Stimulated activated CD4-positive, alpha-beta T cell treated with anti-CD3 and anti-CD28 coated beads, Interleukin-12 subunit alpha, Interleukin-12 subunit beta, amount 100 ng/mL, for 48 hours (primary cell): ENCODE data around the gene LHPP.
A peak's percentile ranks its signal among the peaks of the same experiment; 100 is the strongest.
"Not testable (repeated sequence)": the region's sequence is repeated elsewhere in the genome, so short reads cannot be mapped to it uniquely, and the experiment has no call there.

Experiments
- DNase-seq, 3 donors: peaks; one replicate each; pipeline ENCODE4 v3.0.0-alpha.2; 2020; ENCODE audit warnings: low read depth in 2 of 3, low spot score in 1 of 3

Gene LHPP

DNA sequence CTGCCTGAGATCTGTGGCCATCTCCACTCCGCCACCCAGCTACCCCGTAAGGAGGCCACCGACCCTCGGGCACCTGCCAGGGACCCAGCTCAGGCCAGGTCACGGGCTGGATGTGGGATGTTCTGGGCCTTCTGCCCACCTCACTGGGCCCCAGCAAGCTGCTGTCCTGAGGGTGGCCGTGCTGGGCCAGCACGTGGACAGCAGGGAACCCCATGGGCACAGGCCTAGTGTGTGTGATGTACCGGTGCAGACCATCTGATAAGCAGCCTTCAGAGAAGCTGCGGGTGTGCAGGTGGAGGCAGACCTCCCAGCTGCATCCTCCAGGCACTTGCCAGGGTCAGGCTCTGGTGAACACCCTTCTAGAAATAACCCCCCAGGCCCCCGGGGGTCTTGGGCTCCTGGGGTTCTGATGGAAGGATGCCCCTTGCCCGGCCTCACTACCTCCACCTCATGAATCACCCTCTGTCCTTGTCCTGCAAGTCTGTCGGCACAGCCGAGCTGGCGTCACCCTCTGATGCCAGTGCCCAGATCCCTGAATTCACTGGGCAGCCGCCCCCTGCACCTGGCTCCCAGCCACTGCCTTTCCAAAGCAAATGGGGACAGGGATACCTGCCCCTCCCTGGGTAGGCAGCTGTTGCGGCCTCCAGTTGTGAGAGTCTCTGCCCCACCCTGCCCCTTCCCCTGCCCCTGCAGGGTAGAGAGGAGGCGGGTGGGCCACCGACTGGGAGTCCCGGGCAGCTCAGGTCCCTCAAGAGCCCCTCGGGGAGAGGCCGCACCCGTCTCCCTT, 142.8 kb downstream of the LHPP start:
- DNase-seq: no peak

DNA sequence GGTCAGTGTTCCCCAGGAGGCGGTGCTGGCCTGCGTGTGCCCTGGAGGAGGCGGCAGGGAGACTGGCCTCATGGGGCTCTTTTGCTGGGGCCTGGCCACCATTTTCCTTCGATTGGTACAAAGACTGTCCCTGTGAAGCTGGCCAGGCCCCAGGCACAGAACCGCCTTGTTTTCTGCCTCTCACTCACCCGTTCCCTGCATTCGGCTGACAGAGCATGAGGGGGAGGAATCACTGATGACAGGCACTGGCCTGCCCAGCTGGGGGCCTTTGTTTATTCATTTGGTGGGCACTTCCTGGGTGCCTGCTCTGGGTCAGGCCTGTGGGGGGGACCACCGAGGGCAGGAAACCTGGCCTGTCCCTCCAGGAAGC, 143.4 kb downstream of the LHPP start:
- DNase-seq: no peak

DNA sequence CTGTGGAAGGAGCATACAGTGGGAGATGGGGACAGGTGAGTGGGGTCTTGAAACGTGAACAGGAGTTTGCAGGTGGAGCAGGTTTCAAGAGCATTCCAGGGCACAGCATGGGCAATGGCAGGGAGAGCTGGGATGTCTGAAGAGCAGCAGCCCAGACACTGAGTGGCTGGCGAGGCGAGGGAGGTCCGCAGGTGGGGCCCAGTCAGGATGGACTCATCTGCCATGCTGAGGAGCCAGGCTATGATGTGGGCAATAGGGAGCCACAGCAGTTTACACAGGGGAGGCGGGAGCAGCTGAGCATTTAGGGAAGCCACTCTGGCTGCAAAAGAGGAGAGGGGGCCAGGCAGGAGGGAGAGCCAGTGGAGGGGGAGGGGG, 143.8 kb downstream of the LHPP start:
- no peak for DNase-seq

DNA sequence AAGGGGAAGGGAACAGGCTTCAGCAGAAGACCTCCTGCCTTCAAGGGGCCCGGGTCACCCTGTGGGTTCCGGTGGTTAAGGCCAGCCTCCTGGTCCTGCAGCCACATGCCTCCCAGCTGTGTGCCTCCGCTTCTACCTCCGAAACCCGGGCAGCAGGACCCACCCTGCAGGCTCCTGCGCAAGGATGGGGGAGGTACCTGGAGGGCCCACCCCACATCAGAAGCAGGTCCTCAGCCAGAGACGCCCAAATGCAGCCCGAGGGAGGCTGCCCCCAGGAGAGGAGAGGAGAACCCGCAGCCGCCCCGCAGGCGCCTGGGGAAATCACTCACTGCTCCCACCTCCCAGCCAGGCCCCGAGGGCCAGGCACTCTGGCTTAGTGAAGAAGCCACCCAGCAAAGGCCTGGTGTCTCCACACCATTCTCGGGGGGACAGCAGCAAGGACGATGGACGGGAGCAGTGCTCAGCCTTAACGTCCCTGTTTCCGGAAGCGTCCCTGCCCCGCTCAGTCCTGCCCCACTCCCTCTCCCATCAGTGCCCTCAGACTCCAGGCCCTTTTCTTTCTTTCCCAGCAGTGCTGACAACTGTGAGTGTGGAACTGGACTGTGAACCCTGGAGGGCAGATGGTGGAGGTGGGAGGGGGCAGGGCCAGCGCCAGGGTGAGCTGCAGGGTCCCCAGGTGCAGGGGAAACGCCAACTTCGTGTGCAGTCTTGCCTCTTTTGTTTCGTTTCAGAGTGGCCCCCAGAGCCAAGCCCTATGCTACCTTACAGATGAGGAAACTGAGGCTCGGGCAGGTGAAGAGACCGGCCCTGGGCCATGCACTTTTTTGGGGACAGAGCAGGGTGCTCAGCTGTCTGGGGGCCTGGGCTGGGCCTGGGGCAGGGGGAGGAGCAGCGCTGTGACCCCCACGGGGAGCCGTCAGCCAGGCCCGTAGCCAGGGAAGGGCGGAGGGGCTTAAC, 144.5 kb downstream of the LHPP start:
- DNase-seq: no peak

DNA sequence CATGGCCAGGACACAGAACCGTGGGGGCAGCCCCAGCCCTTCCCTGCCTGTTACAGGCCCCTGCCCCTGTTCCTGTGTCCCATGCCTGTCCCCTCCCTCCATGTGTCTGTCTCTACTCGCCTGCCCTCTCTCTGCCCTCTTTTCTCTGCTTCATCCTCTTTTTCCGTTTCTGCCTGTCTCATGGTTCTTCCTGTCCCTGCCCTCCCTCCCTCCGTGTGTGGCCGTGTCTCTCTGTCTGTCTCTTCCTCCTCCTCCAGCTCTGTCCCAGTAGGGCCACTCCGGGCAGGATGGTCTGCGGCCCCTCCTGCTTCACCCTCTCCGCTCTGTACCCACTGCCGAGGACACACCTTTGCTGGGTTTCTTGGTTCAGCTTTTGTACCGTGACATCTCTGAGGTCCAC, 145.2 kb downstream of the LHPP start:
- DNase-seq: no peak

DNA sequence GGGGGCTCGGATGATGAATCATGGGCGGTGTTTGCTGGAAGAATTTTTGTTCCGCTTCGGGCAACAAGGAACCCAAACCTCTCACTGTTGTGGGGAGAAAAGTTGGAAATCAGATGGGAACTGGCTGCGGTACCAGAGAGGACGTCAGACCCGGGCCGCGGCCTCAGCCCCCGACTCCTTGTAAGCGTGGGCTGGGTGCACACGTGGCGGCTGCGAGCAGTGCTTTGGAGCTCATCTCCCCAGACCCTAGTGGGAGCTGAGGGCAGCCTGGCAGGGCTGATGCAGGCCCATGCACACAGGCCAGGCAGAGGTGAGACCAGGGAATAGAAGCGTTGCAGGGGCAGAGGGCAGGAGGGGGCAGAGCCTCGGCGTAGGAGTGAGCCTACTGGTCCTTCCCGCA, 146.1 kb downstream of the LHPP start:
- DNase-seq: no peak

DNA sequence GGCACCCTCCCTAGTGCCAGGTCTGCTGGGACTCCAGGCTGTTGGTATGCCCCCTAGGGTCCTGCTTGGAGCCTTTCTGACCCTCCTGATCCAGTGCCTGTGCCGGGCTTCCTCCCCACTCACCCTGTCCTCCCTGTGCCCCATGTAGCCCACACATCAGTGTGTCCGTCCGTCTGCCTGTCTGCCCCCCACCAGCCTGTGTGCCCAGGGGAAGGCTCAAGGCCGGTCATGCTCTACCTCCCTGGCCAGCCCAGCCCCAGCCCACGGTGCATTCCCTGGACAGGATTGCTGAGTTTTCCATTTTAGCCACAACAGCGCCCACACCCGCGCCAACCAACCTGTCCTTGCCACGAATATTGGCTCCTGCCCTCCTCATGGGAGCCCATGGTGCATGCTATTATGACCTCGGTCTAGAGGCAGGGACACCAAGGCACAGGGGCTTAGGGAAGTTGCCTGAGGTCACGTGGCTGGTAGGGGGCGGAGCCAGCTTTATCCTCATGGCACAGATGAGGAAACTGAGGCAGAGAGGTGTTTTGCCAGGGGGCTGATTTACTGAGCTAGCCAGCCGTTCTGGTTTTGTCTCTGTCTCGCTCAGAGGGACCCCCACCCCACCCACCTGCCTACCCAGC, 146.6 kb downstream of the LHPP start:
- DNase-seq: no peak

DNA sequence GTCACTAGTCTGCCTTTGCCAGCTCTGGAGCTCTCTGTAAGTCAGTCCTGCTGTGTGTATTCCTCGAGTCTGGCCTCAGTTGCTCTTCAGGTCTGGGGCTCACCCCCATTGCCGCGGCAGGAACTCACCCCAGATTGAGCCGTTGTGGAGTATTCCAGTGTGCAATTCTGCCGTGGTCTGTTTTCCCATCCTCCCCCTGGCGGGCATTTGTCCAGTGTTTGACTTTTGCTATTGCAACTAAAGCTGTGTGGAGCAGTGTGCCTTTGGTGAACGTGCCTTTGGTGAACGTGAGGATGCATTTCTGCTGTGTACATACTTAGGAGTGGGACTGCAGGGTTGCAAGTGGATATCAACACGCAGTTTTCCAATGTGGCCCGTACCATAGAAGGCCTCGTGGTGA, 148.1 kb downstream of the LHPP start:
- DNase-seq: no peak

DNA sequence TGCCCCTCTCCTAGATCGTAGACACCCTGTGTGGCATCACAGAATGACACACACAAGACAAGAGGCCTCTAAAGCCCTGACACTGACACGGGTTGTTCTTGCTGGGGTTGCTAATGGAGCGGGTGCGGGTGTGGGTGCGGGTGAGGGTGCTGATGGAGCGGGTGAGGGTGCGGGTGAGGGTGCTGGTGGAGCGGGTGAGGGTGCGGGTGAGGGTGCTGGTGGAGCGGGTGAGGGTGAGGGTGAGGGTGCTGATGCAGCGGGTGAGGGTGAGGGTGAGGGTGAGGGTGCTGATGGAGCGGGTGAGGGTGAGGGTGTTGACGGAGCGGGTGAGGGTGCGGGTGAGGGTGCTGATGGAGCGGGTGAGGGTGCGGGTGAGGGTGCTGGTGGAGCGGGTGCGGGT, 148.6 kb downstream of the LHPP start:
- DNase-seq: not testable (repeated sequence)

DNA sequence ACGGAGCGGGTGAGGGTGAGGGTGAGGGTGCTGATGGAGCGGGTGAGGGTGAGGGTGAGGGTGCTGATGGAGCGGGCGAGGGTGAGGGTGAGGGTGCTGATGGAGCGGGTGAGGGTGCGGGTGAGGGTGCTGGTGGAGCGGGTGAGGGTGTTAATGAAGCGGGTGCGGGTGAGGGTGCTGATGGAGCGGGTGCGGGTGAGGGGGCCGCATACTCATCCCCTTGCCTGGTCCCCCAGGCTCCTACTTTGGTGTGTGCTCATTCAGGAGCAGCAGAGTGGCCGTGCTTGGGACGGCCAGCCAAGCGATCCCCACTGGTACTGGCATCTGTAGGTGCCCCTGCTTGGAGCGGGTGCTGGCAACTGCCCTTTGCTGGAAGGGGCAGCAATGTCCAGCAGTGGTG, 149.2 kb downstream of the LHPP start:
- DNase-seq: not testable (repeated sequence)

DNA sequence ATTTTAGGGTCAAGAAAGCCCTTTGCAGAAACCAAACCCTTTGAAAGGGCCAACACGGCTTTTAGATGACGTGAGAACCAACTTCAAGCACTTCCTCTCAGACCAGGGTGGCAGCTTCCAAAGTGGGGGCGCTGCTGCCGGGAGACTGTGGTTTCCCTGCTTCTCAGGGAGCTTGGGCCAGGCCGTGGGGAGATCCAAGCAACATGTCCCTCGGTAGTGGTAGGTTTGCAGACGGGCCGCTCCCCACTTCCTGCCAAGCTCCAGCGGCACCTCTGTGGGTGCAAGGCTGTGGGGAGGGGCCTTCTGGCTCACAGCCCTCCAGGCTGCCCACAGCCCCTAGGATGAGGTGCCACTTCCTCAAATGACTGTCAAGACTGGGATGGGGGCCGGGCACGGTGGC, 150.1 kb downstream of the LHPP start:
- DNase-seq: no peak

DNA sequence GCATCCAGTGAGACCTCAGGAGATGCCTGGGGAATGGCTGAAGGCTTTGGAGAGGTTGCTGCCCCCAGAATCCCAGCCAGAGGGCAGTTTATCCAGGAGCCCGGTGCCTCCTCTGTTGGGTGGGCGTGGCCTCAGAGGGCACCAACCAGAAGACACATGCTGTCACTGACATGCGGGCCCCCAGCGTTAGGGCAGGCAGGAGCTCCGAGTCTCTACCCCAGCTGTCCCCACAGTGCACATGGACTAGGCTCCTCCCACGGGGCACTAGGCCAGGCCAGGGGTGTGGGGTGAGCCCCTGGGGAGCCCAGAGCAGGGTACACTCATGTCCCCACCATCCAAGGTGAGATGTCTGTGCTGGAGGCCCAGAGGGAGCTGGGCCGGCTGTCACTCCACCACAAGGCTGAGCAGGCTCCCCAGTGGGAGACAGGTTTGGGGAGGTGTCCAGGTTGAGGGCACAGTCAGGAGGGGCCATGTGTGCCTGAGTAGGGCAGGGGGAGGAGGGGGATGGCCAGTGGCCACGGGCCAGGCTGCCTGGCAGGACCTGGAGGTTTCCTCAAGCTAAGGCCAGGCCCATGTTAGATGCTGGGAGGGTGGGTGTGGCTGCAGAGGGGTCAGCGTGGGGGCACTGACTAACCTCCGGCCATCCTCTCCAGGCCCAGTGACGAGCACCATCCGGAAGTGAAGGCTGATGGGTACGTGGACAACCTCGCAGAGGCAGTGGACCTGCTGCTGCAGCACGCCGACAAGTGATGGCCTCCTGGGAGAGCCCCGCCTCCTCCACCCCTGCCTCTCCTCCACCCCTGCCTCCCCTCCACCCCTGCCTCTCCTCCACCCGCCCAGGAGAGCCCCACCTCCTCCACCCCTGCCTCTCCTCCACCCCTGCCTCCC, 151.2 kb downstream of the LHPP start:
- DNase-seq: no peak

DNA sequence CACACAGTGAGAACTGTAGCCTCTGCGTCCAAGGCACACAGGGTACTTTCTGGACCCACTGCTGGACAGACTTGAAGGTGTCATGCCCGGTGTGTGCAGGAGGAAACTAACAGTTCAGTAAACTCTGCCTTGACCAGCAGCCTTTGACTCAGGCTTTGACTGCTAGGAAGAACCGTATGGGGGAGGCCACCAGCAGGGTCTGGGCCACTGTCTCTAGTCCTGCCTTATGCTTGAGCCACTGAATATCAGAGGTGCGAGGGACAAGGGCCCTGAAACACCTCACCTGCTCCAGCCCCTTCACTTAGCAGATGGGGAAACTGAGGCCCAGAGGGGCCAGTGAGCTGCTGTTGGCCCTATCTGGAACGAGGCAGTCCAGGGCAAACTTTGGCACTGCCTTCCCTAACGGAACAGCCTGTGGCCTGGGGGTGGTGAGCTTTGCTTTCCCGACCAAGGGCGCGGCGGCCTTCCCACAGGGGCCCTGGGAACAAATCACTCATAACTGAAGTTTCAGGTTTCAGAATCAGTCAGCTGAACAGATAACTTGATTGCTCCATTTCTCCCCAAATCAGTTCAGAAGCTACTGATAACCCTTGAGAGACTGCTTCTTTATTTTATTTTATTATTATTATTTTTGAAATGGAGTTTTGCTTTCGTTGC, 152.5 kb downstream of the LHPP start:
- peak; percentile 44 to 66 (median 56) for DNase-seq

DNA sequence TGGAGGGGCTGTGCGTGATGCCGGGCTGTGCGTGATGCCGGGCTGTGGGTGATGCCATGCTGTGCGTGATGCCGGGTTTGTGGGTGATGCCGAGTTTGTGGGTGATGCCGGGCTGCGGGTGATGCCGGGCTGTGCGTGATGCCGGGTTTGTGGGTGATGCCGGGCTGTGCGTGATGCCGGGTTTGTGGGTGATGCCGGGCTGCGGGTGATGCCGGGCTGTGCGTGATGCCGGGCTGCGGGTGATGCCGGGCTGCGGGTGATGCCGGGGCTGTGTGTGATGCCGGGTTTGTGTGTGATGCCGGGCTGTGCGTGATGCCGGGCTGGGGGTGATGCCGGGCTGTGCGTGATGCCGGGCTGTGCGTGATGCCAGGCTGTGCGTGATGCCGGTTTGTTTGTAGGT, 153.6 kb downstream of the LHPP start:
- DNase-seq: no peak

DNA sequence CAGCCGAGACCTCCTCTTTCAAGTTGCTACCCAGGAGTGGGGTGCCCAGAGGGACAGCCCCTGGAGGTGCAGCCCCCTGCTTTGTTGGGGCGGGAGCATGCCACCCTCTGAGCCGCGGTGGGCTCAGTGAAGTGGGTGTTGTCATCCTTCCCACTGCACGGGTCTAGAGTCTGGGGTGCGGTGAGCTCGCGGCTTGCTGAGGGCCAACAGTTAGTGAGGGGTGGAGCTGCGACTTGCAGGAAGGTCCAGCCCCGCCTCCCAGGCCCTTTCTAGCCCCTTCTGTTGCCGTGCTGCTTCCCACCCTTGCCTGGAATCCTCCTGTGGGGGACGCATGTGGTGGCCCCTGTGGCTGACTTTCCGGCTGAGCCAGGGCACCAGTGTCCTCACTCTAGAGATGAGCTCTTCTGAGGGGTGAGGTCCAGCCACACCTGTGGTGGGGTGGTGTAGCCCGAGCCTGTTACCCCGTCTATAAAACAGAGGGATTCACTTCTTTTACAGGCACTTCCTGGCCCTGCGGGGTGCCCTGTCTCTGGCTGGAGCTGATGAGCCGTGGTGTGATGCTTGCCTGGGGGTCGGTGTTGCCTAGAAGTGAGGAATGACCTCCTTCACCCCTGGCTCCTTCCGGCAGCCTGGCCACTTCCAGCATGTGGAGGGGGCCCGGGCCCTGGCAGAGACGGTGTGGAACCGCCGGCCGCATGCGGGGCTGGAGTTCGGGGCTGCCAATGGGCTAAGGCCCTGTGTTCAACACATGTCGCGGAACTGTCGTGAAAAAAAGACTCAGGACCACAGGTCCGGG, 154.6 kb downstream of the LHPP start:
- DNase-seq: no peak

DNA sequence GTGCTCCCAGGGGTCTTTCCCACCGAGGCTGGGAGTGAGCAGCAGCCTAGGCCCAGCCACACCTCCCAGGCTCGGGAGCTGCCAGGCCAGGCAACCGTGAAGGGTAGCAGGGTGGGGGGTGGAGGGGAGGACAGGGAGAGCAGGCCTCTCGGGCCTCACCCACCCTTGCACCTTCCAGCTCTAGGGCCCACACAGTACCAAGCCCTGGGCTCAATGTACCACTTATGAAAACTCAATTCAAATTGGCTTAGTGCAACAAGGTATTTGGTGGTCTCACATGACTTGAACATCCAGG, 155.2 kb downstream of the LHPP start:
- DNase-seq: no peak

DNA sequence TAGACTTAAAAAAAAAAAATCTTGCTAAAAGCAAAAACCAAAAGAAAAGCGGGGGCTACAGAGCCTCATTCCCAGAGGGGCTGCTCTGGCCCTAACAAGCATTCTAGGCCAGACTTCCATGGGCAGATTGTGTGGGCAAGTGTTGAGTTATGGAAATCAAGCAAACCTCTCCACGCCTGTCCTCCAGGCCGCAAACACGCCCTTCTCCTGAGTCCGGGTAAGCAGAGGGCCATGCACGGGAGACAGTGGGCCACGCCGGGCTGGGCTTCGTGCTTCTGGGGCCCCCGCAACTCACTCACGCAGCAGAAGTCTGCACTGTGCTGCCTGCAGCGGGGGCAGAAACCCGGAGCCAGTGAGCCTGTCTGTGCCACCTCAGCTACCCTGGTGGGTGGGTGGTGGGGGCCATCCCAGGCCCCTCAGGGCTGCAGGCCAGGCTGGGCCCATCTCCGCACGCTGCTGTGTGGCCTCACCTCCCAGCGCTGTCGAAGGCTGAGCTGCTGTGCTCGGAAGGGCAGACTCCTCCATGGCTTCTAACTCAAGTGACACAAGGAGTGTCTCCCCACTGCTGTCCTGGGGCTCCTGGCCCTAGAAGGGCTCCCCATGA, 156.9 kb downstream of the LHPP start:
- no peak for DNase-seq

DNA sequence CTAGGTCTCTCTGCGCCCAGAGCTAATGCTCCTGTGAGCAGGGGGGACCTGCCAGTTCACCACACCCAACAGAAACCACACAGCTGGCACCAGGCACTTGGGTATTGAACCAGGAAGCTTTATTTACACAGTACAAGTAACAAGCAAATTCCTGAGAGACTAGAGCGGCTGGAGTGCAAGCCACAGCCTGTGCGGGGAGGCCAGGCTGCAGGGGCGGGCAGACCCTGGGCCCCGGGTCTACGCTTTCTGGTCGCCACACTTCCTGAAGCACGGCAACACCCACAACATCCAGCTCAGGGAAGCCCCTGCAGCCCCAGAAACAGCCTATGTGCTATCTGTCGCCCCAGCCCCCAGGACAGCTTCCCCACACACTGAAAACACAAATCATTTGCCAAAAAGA, 157.6 kb downstream of the LHPP start:
- DNase-seq: no peak

DNA sequence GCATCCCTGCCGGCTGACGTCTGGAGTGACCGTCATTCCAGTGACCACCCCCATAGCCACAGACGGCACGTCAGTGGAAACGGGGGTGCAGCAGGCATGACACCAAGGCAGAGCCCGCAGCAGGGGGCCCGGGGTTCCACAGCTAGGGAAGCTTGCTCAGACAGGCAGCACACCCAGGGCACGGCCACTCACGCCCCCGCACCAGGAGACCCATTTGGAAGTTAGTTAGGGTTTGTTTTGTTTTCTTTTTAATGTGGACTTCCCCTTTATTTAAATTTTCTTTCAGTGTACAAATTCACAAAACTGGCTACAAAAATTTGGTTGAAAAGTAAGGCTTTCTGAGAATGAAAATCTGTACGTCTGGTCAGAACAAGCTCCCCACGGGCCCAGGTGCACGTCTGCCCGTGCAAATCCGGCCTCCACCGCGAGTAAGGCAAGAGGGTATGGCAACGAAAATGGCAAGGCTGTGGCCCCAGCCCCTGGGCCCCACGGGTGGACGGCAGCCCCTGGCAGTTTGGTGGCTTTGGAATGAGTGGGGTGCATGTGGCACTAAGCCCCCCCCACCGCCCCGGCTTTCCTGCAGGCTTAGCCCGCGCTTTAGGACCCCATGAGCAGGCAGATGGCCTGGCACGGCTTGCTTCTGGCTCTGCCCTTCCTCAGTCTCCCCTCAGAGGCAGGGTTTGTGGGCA, 158.3 kb downstream of the LHPP start:
- DNase-seq: no peak
